MCF 10A (cell line): Measurements from ENCODE around the gene LRRC47. TPM values are rescaled to one million over a fixed set of nuclear protein-coding genes. Genes with fewer than 3 reads are reported as not detected.
A peak's percentile ranks its signal among the peaks of the same experiment; 100 is the strongest.

ENCODE experiments used
- BruUV-seq: library from RNA; stranded (reverse); fragments of 400-500 nt; replicated peaks from 2 replicates; lab custom pipeline; 2021; lab: Mats Ljungman, UMichigan
- CTCF ChIA-PET: fragments of 300-600 bp; sonication (Branson Sonifier 250); formaldehyde crosslinking; extraction: SDS; loops from one replicate; lab custom pipeline; 2021; ENCODE audit warnings: antibody characterized with exemption, inconsistent platforms; lab: Yijun Ruan, JAX
- POLR2A ChIA-PET: fragments of 300-600, 350-650 bp; sonication (Branson Sonifier 250); formaldehyde crosslinking; extraction: SDS; loops from one replicate; lab custom pipeline; 2020; ENCODE audit warnings: antibody characterized with exemption, inconsistent platforms; lab: Yijun Ruan, JAX
- DNase-seq: peaks from one replicate; pipeline ENCODE4 v3.0.0-alpha.2; 2018; ENCODE audit not compliant: unreplicated experiment
- H3K27ac Mint-ChIP-seq: one replicate; pipeline ENCODE4 v1.8.0; 2022; ENCODE audit warnings: mild to moderate bottlenecking, low read depth, mixed read lengths; ENCODE audit not compliant: unreplicated experiment
- H3K27me3 Mint-ChIP-seq: one replicate; pipeline ENCODE4 v1.8.0; 2022; ENCODE audit warnings: mixed read lengths; ENCODE audit not compliant: insufficient read depth, unreplicated experiment
- H3K36me3 Mint-ChIP-seq: one replicate; pipeline ENCODE4 v1.8.0; 2022; ENCODE audit warnings: mild to moderate bottlenecking, moderate library complexity, mixed read lengths; ENCODE audit not compliant: insufficient read depth, unreplicated experiment
- H3K4me1 Mint-ChIP-seq: one replicate; pipeline ENCODE4 v1.8.0; 2022; ENCODE audit warnings: mixed read lengths; ENCODE audit not compliant: insufficient read depth, unreplicated experiment
- H3K4me3 Mint-ChIP-seq: one replicate; pipeline ENCODE4 v1.8.0; 2022; ENCODE audit warnings: mild to moderate bottlenecking, moderate library complexity, mixed read lengths; ENCODE audit not compliant: unreplicated experiment
- H3K9me3 Mint-ChIP-seq: one replicate; pipeline ENCODE4 v1.8.0; 2022; ENCODE audit warnings: mixed read lengths; ENCODE audit not compliant: unreplicated experiment
- CTCF ChIP-seq: fragments of 200-600 bp; IDR thresholded peaks from one replicate; pipeline ENCODE4 v1.8.0; 2022; ENCODE audit warnings: antibody characterized with exemption, mild to moderate bottlenecking; ENCODE audit not compliant: unreplicated experiment
- intact Hi-C: fragments of 100-400 bp; cut with micrococcal nuclease; formaldehyde crosslinking; loops from 2 replicates; pipeline ENCODE4 v1.14.1; 2022
- total RNA-seq: library from RNA; stranded (reverse); gene quantifications from 2 replicates; pipeline ENCODE4 v1.2.3, GENCODE V29; 2022

Gene LRRC47
- total RNA-seq, 1 experiment from 2014 or later = 46.1 TPM

DNA sequence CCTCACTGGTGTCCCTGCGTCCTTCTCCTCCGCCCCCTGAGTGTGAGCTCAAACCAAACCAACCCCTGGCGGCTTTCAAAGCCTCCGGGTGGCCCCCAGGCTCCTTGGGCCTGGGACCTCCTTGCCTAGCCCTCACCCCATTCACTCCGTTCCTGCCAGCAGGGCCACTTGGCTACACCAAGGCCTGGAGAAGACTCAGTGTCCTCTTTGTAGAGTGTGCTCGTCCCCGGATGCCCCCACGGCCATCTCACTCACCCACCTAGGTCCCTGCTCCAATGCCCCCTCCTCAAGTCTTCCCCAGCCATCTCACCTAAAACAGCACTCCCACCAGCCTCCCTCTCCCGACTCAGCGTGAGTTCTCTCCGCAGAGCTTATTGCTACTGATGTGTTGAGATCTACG is 51.2 kb downstream of the LRRC47 start:
- intact Hi-C loops = no loop called here
- Mint-ChIP-seq H3K9me3 (no peaks in the 10 kb centered on the region), H3K27ac (peak overlapping the region; percentile 61), H3K27me3 (no peaks in the 10 kb centered on the region), H3K4me1 (peaks cover 24% of the 10 kb centered on the region), H3K4me3 (no peak overlapping the region), H3K36me3 (peaks cover 20% of the 10 kb centered on the region)
- ChIA-PET POLR2A (interaction anchor here (0.7 kb wide), 1 partner anchor 97 kb away, joined by 4 read pairs; no protein-coding TSS in a partner anchor), CTCF (interaction anchor here (0.7 to 1.4 kb wide), 3 partner anchors 11 to 96 kb away, joined by 3 to 6 read pairs (median 4); no protein-coding TSS in a partner anchor)
- no TSS peak for BruUV-seq
- DNase-seq = no peak
- no peak for TF ChIP-seq CTCF

DNA sequence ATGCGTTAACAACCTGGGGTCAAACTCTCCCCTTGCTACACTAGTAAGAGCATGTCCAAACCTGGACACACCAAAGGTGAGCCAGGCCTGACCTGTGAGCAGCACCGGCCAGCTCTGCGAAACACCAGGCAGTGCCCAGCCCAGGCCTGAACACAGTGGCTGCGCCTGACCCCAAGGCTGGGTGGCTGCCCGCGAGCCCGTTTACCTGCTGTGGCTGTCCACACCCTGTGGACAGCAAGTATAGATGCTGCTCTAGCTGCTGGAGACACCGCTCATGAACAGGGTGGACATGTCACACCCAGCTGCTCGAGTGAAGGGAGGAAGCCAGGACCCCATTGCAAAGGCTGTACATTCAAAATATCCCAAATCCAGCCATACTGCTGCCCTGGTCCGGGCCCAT is 51.7 kb downstream of the LRRC47 start:
- Mint-ChIP-seq H3K9me3 (no peaks in the 10 kb centered on the region), H3K27me3 (no peaks in the 10 kb centered on the region), H3K36me3 (peaks cover 20% of the 10 kb centered on the region), H3K27ac (no peak overlapping the region), H3K4me3 (no peak overlapping the region), H3K4me1 (peaks cover 24% of the 10 kb centered on the region)
- ChIA-PET CTCF (interaction anchor here (0.7 to 1.3 kb wide), 2 partner anchors 11 to 95 kb away, joined by 3 to 6 read pairs; no protein-coding TSS in a partner anchor), POLR2A (no interaction called here)
- BruUV-seq = no TSS peak
- intact Hi-C loops = no loop called here
- TF ChIP-seq CTCF = no peak
- DNase-seq = no peak

GRCh38 chr1:3743826-3744225 is 52.5 kb downstream of the LRRC47 start:
- H3K9me3 Mint-ChIP-seq = no peaks in the 10 kb centered on the region
- POLR2A ChIA-PET = no interaction called here
- H3K4me3 Mint-ChIP-seq = no peak overlapping the region
- peaks cover 20% of the 10 kb centered on the region for H3K36me3 Mint-ChIP-seq
- H3K27ac Mint-ChIP-seq = no peak overlapping the region
- intact Hi-C loops = no loop called here
- CTCF ChIA-PET = interaction anchor here (0.6 to 0.8 kb wide), 2 partner anchors 48 to 179 kb away, joined by 3 to 4 read pairs; no protein-coding TSS in a partner anchor
- H3K27me3 Mint-ChIP-seq = no peaks in the 10 kb centered on the region
- no TSS peak for BruUV-seq
- no peak for DNase-seq
- TF ChIP-seq CTCF = no peak
- peaks cover 24% of the 10 kb centered on the region for H3K4me1 Mint-ChIP-seq

GRCh38 chr1:3743421-3743820 is 52.9 kb downstream of the LRRC47 start:
- H3K27ac Mint-ChIP-seq = no peak overlapping the region
- intact Hi-C loops = no loop called here
- ChIA-PET POLR2A (interaction anchor here (0.6 kb wide), 1 partner anchor 140 kb away, joined by 3 read pairs; no protein-coding TSS in a partner anchor), CTCF (interaction anchor here (0.8 kb wide), 1 partner anchor 48 kb away, joined by 3 read pairs; no protein-coding TSS in a partner anchor)
- BruUV-seq = no TSS peak
- peaks cover 24% of the 10 kb centered on the region for H3K4me1 Mint-ChIP-seq
- no peaks in the 10 kb centered on the region for H3K9me3 Mint-ChIP-seq
- H3K36me3 Mint-ChIP-seq = peaks cover 20% of the 10 kb centered on the region
- H3K27me3 Mint-ChIP-seq = no peaks in the 10 kb centered on the region
- no peak for TF ChIP-seq CTCF
- no peak overlapping the region for H3K4me3 Mint-ChIP-seq
- no peak for DNase-seq
